Dermis blood vessel endothelial cell (primary cell): ENCODE data around the gene MPV17L2. TPM values are rescaled to one million over a fixed set of nuclear protein-coding genes. Genes with fewer than 3 reads are reported as not detected.

ENCODE experiments used
- total RNA-seq: library from RNA; depleted of rRNA; stranded (reverse); fragments of >200 nt; gene quantifications from 2 replicates; pipeline ENCODE4 v1.2.3, GENCODE V29; 2014

The MPV17L2 gene
- total RNA-seq, 1 donor from 2014 or later: 15.3 TPM

Other genes starting within 250 kb of the MPV17L2 start
- gene KCNN1, start 226.1 kb upstream of the MPV17L2 start, total RNA-seq: under 0.01 and 0.42 TPM in 2 replicates
- 68.7 and 107 TPM in 2 replicates for gene ARRDC2, start 185.0 kb upstream of the MPV17L2 start, total RNA-seq
- 0.34 and 0.74 TPM in 2 replicates for gene IL12RB1, start 106.3 kb upstream of the MPV17L2 start, total RNA-seq
- 2.2 and 3.7 TPM in 2 replicates for gene MAST3, start 95.4 kb upstream of the MPV17L2 start, total RNA-seq
- 4.8 and 9.7 TPM in 2 replicates for gene PIK3R2, start 40.1 kb upstream of the MPV17L2 start, total RNA-seq
- 8.0 and 8.5 TPM in 2 replicates for gene IFI30, start 19.4 kb upstream of the MPV17L2 start, total RNA-seq
- gene RAB3A, start 10.8 kb downstream of the MPV17L2 start, total RNA-seq: 0.17 and 0.93 TPM in 2 replicates
- 0.28 and 0.51 TPM in 2 replicates for gene PDE4C, start 33.2 kb downstream of the MPV17L2 start, total RNA-seq
- under 0.01 and 0.17 TPM in 2 replicates for gene IQCN, start 81.2 kb downstream of the MPV17L2 start, total RNA-seq
- 122 and 173 TPM in 2 replicates for gene JUND, start 88.4 kb downstream of the MPV17L2 start, total RNA-seq
- gene LSM4, start 129.9 kb downstream of the MPV17L2 start, total RNA-seq: 88.5 and 185 TPM in 2 replicates
- 28.2 and 29.6 TPM in 2 replicates for gene PGPEP1, start 147.4 kb downstream of the MPV17L2 start, total RNA-seq
- gene GDF15, start 192.9 kb downstream of the MPV17L2 start, total RNA-seq: 106 and 152 TPM in 2 replicates
- gene LRRC25, start 204.4 kb downstream of the MPV17L2 start, total RNA-seq: not detected in 2 replicates
- 88.8 and 96.7 TPM in 2 replicates for gene SSBP4, start 226.2 kb downstream of the MPV17L2 start, total RNA-seq
- gene ISYNA1, start 244.9 kb downstream of the MPV17L2 start, total RNA-seq: 35.4 and 69.7 TPM in 2 replicates